ENCODE data around the gene DPYSL5. TPM values are rescaled to one million over a fixed set of nuclear protein-coding genes. Genes with fewer than 3 reads are reported as not detected.
"Not testable (repeated sequence)": the region's sequence is repeated elsewhere in the genome, so short reads cannot be mapped to it uniquely, and the experiment has no call there.

Gene DPYSL5
- polyA plus RNA-seq, 4 donors = 5.7 to 8.5 (median 6.5) TPM

DNA sequence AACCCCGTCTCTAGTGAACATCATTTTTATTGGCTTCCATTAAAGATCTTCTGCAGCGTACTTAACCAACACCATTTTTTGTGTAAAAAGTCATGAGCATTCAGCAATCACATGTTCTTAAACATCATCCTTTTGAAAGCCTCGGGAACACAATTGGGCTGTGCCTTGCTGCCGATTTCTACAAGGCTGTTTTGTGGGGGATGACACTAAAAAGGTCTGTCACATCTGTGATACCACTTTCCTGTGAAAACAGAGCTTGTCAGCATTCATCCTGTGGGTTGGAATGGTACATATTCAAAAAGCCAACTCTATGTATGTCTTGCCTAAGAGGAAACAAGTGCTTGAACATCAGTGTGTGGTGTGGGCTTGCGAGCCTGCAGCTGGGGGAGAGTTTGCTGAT, 73.4 kb downstream of the DPYSL5 start:
- DNase-seq (ENCODE audit: low read depth in 4 of 4, low spot score in 3 of 4) = no peak

DNA sequence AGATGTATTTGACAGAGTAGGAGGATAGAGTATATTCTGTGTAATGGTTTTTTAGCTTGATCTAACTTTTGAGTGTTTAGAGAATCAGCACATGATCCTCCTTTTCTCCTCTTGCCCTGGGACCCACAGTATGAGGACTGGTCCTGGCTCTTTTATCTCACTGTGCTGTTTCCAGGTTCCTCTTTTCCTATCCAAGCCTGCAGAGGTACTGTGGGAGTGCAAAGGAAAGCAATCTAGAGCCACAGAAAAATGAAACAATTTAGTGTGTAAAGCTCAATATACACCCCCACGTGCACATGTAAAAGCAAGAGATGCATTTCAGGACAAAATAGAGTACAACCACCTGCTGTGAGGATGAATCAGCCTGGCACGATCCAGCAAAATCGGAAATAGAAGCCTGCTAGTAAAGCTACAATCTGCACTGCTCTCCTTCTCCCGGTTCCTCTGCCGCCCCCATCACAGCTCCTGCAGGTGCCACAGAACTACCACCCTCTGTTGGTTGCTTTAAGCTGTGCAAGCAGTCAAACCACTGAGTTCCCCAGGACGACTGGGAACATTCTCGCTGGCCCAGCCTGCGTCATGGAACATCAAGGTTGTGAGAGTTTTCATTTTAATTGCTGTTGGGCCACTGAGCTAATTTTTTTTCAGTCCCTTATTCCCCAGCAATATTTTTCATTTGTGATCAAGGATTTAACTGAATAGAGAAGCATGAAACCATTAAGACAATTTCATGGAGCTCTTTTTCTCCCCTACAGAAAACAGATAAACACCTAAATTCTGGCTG, 74.7 kb downstream of the DPYSL5 start:
- no peak for DNase-seq (ENCODE audit: low read depth in 4 of 4, low spot score in 3 of 4)

DNA sequence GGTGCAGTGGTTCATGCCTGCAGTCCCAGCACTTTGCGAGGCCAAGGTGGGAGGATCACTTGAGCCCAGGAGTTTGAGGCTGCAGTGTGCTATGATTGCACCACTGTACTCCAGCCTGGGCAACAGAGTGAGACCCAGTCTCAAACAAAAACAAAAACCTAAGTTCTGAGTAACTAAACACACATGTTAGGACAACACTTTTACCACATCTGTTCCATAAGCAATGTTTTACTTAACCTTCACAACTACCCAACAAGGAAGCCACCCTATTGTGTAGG, 75.2 kb downstream of the DPYSL5 start:
- not testable (repeated sequence) for DNase-seq (ENCODE audit: low read depth in 4 of 4, low spot score in 3 of 4)

DNA sequence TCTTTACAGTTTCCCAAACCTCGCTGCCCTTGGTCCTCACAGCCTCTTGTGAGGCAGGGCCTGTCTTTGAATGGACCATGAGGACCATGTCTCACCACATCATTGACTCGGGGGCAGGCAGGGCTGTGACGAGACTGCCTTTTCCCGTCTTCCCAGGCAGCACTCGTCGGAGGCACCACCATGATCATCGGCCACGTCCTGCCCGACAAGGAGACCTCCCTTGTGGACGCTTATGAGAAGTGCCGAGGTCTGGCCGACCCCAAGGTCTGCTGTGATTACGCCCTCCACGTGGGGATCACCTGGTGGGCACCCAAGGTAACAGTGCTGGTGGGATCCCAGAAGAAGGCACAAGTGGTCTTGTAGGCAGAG, 76.8 kb downstream of the DPYSL5 start:
- no peak for DNase-seq (ENCODE audit: low read depth in 4 of 4, low spot score in 3 of 4)

- no peak for DNase-seq (ENCODE audit: low read depth in 4 of 4, low spot score in 3 of 4)
Measured at GRCh38 chr2:26925100-26925791, 77.3 kb downstream of the DPYSL5 start.

DNA sequence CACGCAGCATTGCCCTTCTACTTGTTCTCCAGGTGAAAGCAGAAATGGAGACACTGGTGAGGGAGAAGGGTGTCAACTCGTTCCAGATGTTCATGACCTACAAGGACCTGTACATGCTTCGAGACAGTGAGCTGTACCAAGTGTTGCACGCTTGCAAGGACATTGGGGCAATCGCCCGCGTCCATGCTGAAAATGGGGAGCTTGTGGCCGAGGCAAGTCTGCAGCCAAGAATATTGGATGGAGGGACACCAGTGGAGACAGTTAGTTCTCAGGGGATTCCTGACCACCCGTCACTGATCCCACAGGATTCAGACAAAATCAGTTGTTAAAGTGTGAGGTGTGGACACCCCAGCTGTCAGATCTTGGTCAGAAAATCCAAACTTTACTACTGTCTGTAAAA, 79.3 kb downstream of the DPYSL5 start:
- DNase-seq (ENCODE audit: low read depth in 4 of 4, low spot score in 3 of 4) = no peak

DNA sequence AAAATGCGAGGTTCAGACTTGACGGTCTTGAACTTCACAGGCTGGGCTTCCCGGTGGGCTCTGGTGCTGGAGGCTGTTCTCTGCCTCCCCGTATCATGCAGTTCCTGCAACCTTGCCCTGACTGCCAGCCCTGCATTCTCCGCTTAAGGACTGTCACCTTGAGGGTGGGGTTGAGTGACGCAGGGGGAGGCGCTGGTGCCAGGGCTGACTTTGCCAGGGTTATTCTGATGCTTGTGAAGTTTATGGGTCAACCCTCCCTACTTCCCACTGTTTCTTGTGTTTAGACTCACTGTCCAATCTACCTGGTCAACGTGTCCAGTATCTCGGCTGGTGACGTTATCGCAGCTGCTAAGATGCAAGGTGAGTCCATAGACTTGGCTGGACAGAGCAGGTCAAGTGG, 85.0 kb downstream of the DPYSL5 start:
- no peak for DNase-seq (ENCODE audit: low read depth in 4 of 4, low spot score in 3 of 4)

- DNase-seq (ENCODE audit: low read depth in 4 of 4, low spot score in 3 of 4) = no peak
Measured at GRCh38 chr2:26933431-26934334, 85.8 kb downstream of the DPYSL5 start.

GRCh38 chr2:26934335-26934724, 86.4 kb downstream of the DPYSL5 start:
- DNase-seq (ENCODE audit: low read depth in 4 of 4, low spot score in 3 of 4) = no peak

DNA sequence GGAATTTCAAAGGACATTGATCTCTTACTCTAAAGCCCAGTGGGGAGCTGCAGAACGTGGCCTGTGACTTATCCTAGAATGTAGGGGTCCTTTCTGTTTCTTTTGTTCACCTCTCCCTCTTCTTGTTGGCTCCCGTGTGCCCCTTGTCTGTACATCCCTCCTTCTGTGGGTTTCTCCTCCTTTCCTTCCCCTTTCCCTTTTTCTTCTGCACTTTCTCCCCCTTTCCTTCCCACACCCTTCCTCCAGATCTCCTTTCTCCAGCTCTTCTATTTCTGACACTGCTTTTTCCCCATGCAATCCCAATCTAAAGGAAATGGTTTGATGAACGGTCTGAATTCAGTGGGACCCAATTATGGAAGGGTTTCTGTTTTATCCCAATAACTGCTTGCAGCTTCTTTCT, 87.1 kb downstream of the DPYSL5 start:
- no peak for DNase-seq (ENCODE audit: low read depth in 4 of 4, low spot score in 3 of 4)

- no peak for DNase-seq (ENCODE audit: low read depth in 4 of 4, low spot score in 3 of 4)
Measured at GRCh38 chr2:26936855-26937254, 88.9 kb downstream of the DPYSL5 start.

GRCh38 chr2:26938399-26939118, 90.6 kb downstream of the DPYSL5 start:
- no peak for DNase-seq (ENCODE audit: low read depth in 4 of 4, low spot score in 3 of 4)

GRCh38 chr2:26940001-26940400, 92.1 kb downstream of the DPYSL5 start:
- no peak for DNase-seq (ENCODE audit: low read depth in 4 of 4, low spot score in 3 of 4)

GRCh38 chr2:26941486-26941885, 93.6 kb downstream of the DPYSL5 start:
- DNase-seq (ENCODE audit: low read depth in 4 of 4, low spot score in 3 of 4) = no peak

DNA sequence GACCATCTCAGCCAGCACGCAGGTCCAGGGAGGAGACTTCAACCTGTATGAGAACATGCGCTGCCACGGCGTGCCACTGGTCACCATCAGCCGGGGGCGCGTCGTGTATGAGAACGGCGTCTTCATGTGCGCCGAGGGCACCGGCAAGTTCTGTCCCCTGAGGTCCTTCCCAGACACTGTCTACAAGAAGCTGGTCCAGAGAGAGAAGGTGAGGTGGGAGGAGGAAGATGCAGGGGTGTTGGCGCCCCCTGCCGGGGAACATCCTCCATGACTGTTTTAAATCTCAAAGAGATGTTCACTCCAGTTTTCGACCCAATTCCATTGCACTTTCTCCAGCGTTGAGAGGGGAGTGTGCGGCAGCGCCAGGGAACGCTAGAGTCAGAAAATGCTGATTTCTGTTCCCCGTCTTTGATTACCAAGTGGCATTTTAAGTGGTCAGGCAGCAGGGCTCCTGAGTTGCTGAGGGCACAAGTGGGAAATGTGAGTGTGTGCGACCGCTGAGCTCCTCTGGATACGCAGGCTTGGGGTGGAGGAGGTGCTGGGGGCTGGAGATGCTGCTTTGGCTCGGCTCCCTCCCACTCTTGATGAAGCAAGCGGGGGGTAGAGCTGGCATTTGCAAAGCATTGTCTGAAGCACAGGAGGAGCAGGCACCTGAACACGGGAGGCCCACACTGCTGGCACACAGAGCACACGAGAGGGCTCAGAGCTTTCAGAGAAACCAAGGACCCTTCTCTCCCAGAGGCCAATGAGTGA, 94.8 kb downstream of the DPYSL5 start:
- DNase-seq (ENCODE audit: low read depth in 4 of 4, low spot score in 3 of 4) = peak in 2 of 4 donors; percentile 42 to 43

GRCh38 chr2:26945991-26946750, 98.2 kb downstream of the DPYSL5 start:
- DNase-seq (ENCODE audit: low read depth in 4 of 4, low spot score in 3 of 4) = no peak

GRCh38 chr2:26946841-26947784, 99.2 kb downstream of the DPYSL5 start:
- DNase-seq (ENCODE audit: low read depth in 4 of 4, low spot score in 3 of 4) = no peak

GRCh38 chr2:26948800-26949199, 100.9 kb downstream of the DPYSL5 start:
- DNase-seq (ENCODE audit: low read depth in 4 of 4, low spot score in 3 of 4) = no peak

Measured in right renal pelvis (tissue), 4 donors.